HUES64 (cell line): ENCODE measurements around the gene PLN.

Source experiments
- H3K27ac ChIP-seq: 2 replicates; pipeline ENCODE4 v1.7.0; 2013; ENCODE audit warnings: low read depth, low read length, inconsistent platforms
- H3K27me3 ChIP-seq: 2 replicates; pipeline ENCODE4 v1.6.1; 2013; ENCODE audit warnings: mild to moderate bottlenecking, low read length; ENCODE audit not compliant: insufficient read depth
- H3K36me3 ChIP-seq: 2 replicates; pipeline ENCODE4 v1.6.1; 2013; ENCODE audit warnings: mild to moderate bottlenecking, low read length; ENCODE audit not compliant: insufficient read depth
- H3K4me1 ChIP-seq: 2 replicates; pipeline ENCODE4 v1.6.1; 2013; ENCODE audit warnings: mild to moderate bottlenecking, low read length, moderate library complexity; ENCODE audit not compliant: insufficient read depth
- H3K4me3 ChIP-seq: 2 replicates; pipeline ENCODE4 v1.5.1; 2013; ENCODE audit warnings: mild to moderate bottlenecking, low read length, moderate library complexity
- H3K9ac ChIP-seq: 2 replicates; pipeline ENCODE4 v1.6.1; 2013; ENCODE audit warnings: mild to moderate bottlenecking, low read depth, low read length
- H3K9me3 ChIP-seq: 2 replicates; pipeline ENCODE4 v1.6.1; 2013; ENCODE audit warnings: low read depth, low read length; ENCODE audit not compliant: insufficient read depth
- WGBS: fragments of 150-250, 120-280 bp; methylation state at CpG from one replicate; pipeline ENCODE4 v1.1.7; 2013; ENCODE audit warnings: missing lambda C conversion rate; 5-methylcytosine and 5-hydroxymethylcytosine counted together

Gene PLN

DNA sequence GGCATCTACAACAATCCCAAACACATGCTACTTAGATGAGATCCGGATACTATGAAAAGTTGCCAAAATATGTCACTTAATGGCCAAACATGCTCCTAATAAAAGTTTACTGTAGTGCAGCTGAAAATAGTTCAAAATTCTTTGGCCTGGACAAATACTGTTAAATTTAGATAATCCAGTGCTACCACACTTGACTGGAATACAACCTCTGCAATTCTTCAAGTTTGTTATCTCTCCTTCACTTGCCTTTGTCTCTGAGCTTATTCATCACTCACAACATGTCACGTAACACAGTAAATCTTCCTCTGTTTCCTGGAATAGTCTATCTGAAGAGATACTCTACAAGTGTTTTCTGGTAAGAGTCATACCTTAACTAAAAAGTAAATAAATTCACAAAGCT lies 10.5 kb upstream of the PLN start:
- H3K4me3 ChIP-seq, result no peak overlapping the region
- 93% methylated on average over 2 of the region's 2 CpGs for WGBS

GRCh38 chr6:118542184-118542952 lies 5.7 kb upstream of the PLN start:
- H3K9ac ChIP-seq, result no peak overlapping the region
- no peak overlapping the region for H3K4me3 ChIP-seq
- H3K27ac ChIP-seq, result no peak overlapping the region
- H3K36me3 ChIP-seq, result no peaks in the 10 kb centered on the region
- WGBS, result 98% methylated on average over 3 of the region's 3 CpGs
- H3K4me1 ChIP-seq, result no peaks in the 10 kb centered on the region
- no peaks in the 10 kb centered on the region for H3K27me3 ChIP-seq
- no peaks in the 10 kb centered on the region for H3K9me3 ChIP-seq

More for the DNA sequence above, 10.5 kb upstream of the PLN start:
- Histone ChIP-seq H3K27me3 (no peaks in the 10 kb centered on the region), H3K27ac (no peak overlapping the region), H3K9me3 (no peaks in the 10 kb centered on the region), H3K9ac (no peak overlapping the region), H3K36me3 (no peaks in the 10 kb centered on the region), H3K4me1 (no peaks in the 10 kb centered on the region)

- Histone ChIP-seq H3K4me3 (no peak overlapping the region), H3K36me3 (no peaks in the 10 kb centered on the region), H3K4me1 (no peaks in the 10 kb centered on the region), H3K9me3 (no peaks in the 10 kb centered on the region), H3K27me3 (no peaks in the 10 kb centered on the region), H3K27ac (no peak overlapping the region), H3K9ac (no peak overlapping the region)
- 97% methylated on average over 3 of the region's 3 CpGs for WGBS
Measured at GRCh38 chr6:118544105-118544504, 4.0 kb upstream of the PLN start.

DNA sequence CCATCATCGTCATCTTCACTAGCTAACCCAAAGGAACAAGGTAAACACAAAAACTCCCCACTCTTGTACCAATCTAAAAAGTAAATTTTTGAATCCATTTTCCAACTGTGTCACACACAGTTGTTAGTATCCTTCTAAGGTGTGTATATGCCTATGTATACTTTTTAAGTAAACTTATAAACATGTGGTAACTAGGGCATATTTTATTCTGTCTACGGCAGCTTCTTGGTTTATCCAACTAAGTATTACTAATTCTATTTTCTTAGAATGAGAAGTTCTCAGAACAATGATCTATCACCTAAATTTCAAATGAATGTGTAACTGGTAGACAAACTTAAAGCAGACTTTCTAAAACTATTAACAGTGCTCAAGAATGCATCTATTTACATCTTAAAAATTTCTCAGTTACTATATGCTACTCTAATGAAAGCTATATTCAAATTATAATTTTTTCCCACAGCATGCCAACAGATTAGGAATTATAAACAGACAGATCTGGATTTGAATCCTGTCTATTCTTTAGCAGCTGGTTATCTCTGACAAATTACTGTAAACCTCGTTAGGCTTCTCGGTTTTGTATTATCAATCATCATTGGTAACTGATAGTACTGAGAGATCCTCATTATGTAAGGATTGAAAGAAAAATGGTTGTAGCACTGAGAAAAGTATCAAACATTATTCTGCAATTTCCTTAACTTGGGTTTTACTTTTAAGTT lies 1.8 kb upstream of the PLN start:
- H3K27me3 ChIP-seq, result no peaks in the 10 kb centered on the region
- H3K27ac ChIP-seq, result no peak overlapping the region
- H3K4me1 ChIP-seq, result no peaks in the 10 kb centered on the region
- H3K36me3 ChIP-seq, result no peaks in the 10 kb centered on the region
- no peak overlapping the region for H3K9ac ChIP-seq
- H3K9me3 ChIP-seq, result no peaks in the 10 kb centered on the region
- no peak overlapping the region for H3K4me3 ChIP-seq
- 90% methylated on average over 3 of the region's 4 CpGs for WGBS

DNA sequence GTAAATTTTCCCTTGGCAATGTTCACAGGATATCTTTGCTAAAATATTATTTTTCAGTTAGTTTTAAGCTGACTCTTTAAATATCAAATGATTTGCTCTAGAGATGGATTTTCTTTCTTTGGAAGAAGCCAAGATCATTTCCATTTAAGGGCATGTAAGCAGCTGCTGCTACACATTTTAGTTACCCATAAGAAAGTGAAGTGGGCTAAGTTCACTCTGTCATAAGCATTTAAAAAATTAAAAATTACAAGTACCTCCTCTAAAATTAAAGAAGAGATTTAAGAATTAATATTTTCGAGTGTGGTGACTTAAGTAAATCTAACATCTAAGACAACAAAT lies 1.2 kb upstream of the PLN start:
- no peak overlapping the region for H3K4me3 ChIP-seq
- H3K4me1 ChIP-seq, result no peaks in the 10 kb centered on the region
- no CpG with 5 or more reads among the region's 1 CpG for WGBS
- H3K27ac ChIP-seq, result no peak overlapping the region
- H3K36me3 ChIP-seq, result no peaks in the 10 kb centered on the region
- H3K9ac ChIP-seq, result no peak overlapping the region
- H3K9me3 ChIP-seq, result no peaks in the 10 kb centered on the region
- no peaks in the 10 kb centered on the region for H3K27me3 ChIP-seq

- Histone ChIP-seq H3K9me3 (no peaks in the 10 kb centered on the region), H3K4me1 (no peaks in the 10 kb centered on the region), H3K9ac (no peak overlapping the region), H3K36me3 (no peaks in the 10 kb centered on the region), H3K4me3 (no peak overlapping the region), H3K27me3 (no peaks in the 10 kb centered on the region), H3K27ac (no peak overlapping the region)
Measured at GRCh38 chr6:118548613-118549012, 517 bp downstream of the PLN start.

- no peaks in the 10 kb centered on the region for H3K4me1 ChIP-seq
- WGBS, result 85% methylated on average over 2 of the region's 3 CpGs
- H3K4me3 ChIP-seq, result no peak overlapping the region
- no peaks in the 10 kb centered on the region for H3K9me3 ChIP-seq
- H3K27me3 ChIP-seq, result no peaks in the 10 kb centered on the region
- H3K27ac ChIP-seq, result no peak overlapping the region
- no peaks in the 10 kb centered on the region for H3K36me3 ChIP-seq
- H3K9ac ChIP-seq, result no peak overlapping the region
Measured at GRCh38 chr6:118551063-118552053, 3.3 kb downstream of the PLN start.

GRCh38 chr6:118553132-118553531 lies 5.0 kb downstream of the PLN start:
- no CpG with 5 or more reads among the region's 1 CpG for WGBS
- no peaks in the 10 kb centered on the region for H3K4me1 ChIP-seq
- no peak overlapping the region for H3K27ac ChIP-seq
- no peaks in the 10 kb centered on the region for H3K36me3 ChIP-seq
- no peak overlapping the region for H3K9ac ChIP-seq
- H3K27me3 ChIP-seq, result no peaks in the 10 kb centered on the region
- H3K9me3 ChIP-seq, result no peaks in the 10 kb centered on the region
- H3K4me3 ChIP-seq, result no peak overlapping the region

- Histone ChIP-seq H3K4me1 (no peaks in the 10 kb centered on the region), H3K27ac (no peak overlapping the region), H3K36me3 (no peaks in the 10 kb centered on the region), H3K9me3 (no peaks in the 10 kb centered on the region), H3K27me3 (no peaks in the 10 kb centered on the region), H3K4me3 (no peak overlapping the region), H3K9ac (no peak overlapping the region)
- WGBS, result 42% methylated on average over 1 of the region's 1 CpG
Measured at GRCh38 chr6:118554698-118555097, 6.6 kb downstream of the PLN start.

GRCh38 chr6:118558464-118559217 lies 10.5 kb downstream of the PLN start:
- WGBS, result 93% methylated on average over 4 of the region's 6 CpGs
- H3K9me3 ChIP-seq, result no peaks in the 10 kb centered on the region
- H3K4me1 ChIP-seq, result no peaks in the 10 kb centered on the region
- H3K9ac ChIP-seq, result no peak overlapping the region
- H3K27ac ChIP-seq, result no peak overlapping the region
- no peak overlapping the region for H3K4me3 ChIP-seq
- no peaks in the 10 kb centered on the region for H3K36me3 ChIP-seq
- no peaks in the 10 kb centered on the region for H3K27me3 ChIP-seq
